Stimulated activated CD8-positive, alpha-beta memory T cell treated with anti-CD3 and anti-CD28 coated beads, Interleukin-15, amount 100 ng/mL, for 24 hours (primary cell): Measurements from ENCODE around the gene DTX1.
A peak's percentile ranks its signal among the peaks of the same experiment; 100 is the strongest.

Experiments used
- DNase-seq: peaks from one replicate; pipeline ENCODE4 v3.0.0-alpha.2; 2020; ENCODE audit warnings: low read depth

Gene DTX1

DNA sequence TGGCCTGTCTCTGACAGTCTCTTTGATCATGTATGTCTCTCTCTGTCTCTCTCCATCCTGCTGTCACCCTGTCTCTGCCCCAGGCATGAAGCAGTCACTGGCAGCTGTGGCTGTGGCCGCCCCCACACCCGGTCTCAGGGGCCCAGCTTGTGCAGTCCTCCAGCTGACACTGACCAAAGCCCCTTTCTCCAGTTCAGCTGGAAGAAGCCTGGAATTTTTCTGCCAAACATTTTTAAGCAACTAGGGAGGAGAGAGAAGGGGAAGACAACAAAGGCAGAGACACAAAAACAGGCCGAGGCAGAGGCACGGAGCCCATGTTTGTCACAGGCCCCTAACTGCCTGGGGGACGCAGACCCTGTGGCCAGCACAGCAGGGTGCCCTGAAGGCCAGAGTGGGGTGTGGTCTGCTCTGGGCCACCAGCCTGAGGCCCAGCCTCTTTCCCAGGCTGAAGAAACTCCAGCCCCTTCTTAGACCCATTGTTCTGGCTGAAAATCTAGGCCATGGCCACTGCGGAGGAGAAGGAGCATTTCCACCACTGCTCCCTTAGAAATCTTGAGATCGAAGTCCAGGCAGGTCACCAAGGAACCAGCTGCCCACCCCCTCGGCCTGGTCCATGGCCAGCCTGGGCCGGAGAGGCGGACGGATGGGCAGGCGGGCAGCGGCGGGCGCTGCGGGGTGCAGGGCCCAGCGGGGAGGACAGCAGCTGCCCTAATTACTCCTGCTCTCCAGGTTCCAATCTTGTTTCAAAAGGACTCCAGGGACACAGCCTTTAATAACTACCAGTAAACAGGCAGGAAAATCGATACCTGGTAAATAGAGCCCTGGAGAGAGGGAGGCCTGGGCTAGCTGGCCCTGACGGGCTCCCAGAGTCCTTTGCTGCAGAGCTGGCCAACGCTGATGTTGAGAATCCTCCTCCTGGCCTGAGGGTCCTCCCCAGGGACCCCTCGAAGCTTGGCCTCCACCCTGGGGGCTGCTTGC lies 14.9 kb downstream of the DTX1 start:
- no peak for DNase-seq

DNA sequence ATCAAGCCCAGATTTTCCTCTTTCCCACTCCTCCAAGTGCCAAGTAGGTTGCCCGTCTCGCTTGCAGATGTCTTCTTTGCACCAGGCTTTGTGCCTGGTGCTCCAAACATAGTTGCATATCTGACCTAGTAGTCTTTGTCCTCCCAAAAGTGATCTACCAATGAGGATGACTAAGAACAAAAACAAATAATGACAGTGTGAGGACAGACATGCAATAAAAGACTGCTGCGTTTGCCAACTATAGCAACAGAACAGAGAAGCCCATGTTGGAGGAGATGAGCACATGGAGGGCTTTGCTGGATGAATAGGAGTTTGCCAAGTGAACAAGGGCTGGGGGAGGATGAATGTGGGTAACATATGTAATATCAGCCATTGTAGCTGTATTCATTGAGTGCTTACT lies 15.6 kb downstream of the DTX1 start:
- DNase-seq = no peak

DNA sequence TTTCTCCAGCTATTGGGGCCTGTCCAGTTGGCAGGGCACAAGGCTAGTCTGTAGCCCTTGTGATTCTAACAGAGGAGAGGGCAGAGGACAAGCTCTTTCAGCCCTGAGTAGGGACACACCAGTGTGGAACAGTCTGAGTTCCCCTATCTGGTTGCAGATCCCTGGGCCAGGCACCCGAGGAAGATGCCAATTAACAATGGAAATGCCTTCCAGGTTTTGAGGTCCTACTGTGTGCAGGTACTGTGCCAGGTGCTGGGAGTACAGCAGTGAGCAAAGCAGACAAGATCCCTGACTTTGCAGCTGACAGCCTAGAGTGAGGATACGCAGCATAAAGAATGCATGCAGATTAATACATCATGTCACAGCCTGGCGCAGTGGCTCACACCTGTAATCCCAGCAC lies 17.1 kb downstream of the DTX1 start:
- no peak for DNase-seq

DNA sequence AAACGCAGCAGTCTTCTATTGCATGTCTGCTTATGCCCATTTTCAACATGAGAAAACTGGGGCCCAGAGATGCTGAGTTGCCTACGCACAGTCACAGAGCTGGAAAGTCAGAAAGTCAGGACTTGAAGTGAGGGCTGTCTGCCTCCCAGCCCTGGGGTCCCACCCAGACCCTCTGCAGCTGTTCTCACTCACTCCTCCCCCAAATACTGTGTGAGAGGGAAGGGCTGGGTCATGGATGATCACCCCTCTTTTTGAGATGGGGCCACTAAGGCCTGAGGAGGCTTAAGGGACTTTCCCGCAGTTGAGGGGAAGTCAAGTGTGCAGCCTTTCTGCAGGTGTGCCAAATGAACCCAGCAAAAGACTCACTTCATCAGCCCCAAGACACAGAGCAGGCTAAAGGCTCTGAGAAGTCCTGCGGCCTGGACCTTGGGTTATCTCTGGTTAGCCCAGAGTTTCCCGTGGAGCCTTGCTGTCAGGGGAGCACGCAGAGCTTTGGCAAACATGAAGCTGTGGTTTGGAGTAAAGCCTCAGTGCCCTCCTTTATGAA lies 18.7 kb downstream of the DTX1 start:
- DNase-seq = no peak

DNA sequence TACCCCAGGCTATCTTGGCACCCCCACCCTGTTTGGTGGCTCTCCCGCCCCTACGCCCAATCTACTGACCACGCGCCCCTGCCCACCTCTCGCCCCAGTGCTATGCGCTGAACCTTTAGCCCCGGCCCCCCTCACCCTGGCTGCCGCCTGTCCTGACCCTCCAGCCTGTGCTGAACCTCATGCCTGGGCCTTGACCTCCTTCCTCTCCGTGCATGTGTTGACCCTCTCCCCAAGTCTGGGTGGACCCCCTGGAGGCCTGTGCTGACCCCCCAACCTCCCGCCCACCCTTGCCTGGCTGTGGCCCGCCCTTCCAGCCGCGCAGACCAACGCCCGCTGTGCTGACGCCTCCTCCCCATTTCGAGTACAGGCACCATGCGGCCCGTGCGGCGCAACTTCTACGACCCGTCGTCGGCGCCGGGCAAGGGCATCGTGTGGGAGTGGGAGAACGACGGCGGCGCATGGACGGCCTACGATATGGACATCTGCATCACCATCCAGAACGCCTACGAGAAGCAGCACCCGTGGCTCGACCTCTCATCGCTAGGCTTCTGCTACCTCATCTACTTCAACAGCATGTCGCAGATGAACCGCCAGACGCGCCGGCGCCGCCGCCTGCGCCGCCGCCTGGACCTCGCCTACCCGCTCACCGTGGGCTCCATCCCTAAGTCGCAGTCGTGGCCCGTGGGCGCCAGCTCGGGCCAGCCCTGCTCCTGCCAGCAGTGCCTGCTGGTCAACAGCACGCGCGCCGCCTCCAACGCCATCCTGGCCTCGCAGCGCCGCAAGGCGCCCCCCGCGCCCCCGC lies 20.7 kb downstream of the DTX1 start:
- no peak for DNase-seq

DNA sequence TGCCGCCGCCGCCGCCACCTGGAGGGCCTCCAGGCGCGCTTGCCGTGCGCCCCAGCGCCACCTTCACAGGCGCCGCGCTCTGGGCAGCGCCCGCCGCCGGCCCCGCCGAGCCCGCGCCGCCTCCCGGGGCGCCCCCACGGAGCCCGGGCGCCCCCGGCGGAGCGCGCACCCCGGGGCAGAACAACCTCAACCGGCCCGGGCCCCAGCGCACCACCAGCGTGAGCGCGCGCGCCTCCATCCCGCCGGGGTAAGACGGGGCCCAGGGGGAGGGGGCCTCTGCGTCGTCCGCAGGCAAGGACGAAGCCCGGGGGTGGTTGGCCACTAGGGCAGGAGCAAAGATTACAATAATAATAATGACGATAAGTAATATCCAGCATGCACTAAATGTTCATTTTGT lies 21.3 kb downstream of the DTX1 start:
- DNase-seq = no peak

DNA sequence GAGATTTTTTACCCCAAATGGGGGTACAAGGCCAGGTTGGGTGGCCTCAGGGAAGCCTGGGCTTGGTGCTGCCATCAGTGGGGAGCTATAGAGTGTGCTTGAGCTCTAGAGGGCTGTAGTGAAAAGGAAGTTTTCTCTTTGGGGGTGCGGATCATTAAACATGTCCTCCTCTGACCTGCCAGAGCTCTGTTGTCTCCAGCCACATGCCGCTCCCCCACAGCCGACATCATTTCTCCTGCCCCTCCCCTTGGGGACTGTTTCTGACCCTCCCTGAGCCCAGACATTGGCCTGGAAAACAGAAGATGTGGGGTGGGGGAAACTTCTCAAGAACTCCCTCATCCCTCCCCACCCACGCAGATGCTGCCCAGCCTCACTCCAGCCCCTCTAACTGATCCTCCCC lies 25.3 kb downstream of the DTX1 start:
- DNase-seq = no peak

DNA sequence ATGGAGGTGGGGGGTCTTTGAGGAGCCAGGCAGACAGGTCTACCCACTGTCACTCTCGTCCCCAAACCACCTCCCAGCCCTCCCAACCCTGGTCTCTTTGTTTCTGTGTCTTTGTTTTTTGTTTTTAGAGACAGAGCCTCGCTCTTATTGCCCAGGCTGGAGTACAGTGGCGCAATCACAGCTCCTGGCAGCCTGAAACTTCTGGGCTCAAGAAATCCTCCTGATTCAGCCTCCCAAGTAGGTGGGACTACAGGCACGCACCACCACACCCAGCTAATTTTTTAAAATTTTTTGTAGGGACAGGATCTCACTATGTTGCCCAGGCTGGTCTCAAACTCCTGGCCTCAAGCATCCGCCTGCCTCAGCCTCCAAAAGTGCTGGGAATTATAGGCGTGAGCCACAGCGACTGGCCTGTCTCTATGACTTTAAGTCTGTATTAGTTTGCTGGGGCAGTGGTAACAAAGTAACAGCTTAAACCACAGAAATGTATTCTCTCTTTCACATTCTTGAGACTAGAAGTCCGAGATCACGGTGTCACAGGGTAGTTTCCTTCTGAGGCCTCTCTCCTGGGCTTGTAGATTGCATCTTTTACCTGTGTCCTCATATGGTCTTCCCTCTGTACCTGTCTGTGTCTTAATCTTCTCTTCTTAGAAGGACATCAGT lies 26.1 kb downstream of the DTX1 start:
- no peak for DNase-seq

DNA sequence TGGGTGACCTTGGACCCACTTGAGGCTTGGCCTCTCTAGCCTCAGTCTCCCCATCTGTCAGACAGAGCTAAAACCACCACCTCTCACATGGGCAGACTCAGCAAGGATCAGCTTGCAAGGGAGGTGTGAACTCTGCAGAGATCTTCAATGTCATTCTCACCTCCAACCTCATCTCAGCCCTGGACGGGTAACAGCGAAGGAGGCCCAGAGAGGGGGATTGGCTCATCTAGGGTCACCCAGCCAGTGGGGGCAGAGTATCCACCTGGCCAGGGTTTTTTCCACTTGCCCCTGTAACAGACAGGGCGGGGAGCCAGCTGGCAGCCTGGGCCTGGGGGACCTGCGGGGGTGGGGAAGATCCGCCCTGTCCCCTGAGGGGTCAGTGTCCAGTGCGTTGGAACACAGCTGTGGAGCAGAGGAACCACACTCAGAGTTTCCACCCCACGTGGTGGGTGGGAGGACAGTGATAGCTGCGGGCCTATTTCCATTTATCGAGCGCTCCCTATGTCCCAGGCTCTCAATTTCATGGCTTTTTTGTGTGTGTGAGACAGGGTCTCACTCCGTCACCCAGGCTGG lies 27.4 kb downstream of the DTX1 start:
- no peak for DNase-seq

DNA sequence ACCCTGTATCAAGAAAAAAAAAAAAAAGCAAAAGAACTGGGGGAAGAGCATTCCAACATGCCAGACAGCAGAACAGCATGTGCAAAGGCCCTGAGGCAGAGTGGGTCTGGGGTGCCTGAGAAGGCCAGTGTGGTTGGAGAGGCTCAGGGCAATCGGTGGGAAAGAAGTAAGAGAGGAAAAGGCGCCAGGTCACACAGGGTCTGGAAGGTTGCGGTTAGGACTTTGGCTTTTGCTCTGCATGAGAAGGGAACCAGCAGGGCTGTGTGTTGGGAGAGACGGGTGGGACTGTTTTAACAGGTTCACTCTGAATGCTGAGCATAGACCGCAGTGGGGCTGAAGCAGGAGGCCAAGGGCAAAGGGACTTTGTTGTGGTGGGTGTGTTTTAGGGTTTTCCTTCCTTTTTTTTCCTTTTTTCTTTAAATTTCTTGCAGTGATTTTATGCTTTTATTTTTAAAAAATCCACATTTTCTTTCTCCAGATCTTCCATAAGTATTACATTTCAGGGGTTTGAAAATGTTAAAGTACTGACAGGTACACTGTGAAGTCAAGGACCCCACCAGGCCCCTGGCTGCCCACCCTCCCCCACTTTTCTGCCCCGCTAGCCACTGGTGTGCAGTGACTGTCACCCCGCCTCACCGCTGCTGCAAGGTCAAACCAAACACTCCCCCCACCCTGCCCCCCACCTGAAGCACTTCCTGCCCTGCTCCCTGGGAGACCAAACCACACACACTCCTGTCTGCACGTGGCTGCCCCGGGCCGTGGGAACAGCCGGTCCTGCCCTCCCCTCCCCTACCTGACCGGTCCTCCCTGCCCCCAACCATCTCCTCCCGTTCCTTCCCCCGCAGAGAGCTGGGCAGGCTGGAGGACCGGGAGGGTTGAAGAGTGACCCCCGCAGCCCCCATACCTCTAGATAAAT lies 30.0 kb downstream of the DTX1 start:
- DNase-seq = no peak

DNA sequence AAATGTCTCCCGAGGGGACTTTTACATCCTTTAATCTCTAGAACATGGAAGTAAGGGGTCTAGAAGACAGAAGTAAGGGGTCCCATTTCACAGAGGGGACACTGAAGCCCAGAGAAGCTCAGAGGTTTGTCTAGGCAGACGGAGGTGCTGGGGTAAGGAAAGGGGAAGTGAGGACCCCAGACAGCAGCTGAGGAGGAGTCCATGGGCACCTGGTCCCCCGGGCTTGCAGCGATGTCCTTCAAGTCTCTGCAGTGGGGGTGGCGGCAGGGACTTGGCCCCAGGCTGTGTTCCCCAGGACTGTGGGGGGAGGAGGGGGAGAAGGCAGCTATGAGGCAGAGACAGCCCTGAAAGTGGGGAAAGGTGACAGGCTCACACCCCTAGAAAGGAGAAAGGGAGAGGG lies 30.7 kb downstream of the DTX1 start:
- no peak for DNase-seq

DNA sequence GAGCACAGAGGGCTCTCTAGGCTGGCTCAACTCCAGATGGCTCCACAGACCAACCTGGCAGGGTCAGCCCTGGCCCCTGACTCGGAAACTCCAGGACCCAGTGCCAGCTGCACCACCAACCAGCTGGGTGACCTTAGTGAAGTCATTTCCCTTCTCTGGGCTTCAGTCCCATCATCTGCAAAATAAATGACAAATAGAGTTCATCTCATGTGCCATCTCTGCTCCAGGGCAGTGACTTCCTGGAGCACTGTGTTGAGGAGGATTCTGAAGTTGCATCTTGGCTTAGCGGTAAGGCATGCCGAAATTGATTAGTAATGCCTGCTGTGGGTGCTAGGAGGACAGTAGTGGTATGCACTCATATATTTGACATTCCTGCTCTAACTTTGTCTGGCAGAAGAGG lies 31.5 kb downstream of the DTX1 start:
- DNase-seq = no peak

DNA sequence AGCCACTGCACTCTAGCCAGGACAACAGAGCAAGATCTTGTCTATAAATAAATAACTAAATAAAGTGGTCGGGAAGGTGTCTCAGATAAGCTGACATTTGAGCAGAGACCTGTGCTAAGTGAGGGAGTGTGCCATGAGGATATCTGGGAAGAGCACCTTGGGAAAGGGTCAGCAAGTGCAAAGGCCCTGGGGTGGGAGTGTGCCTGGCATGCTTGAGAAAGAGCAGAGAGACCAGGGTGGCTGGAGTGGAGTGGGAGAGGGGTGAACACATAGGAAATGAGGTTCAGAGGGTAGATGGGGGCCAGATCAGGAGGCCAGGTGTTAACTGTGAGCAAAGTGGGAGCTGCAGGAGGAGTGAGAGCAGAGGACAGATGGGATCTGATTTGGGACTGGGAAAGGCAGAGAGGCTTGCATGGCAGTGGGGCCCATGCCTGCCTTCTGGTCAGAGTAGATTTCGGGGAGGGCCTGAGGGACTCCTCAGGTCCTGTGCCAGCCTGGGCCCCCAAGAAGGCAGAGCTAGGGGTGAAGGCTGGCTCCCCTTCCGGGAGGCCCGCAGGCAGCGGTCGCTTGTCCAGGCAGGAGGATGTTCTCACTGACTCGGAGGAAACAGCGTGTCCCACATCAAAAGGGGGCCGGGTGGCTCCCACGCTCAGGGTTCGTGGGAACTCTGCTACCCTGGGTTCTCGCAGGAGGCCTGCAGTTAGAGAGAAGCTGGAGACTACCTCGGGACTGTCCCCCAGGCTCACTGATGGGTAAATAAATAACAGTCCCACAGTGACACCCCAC lies 32.6 kb downstream of the DTX1 start:
- DNase-seq = peak; percentile 20

DNA sequence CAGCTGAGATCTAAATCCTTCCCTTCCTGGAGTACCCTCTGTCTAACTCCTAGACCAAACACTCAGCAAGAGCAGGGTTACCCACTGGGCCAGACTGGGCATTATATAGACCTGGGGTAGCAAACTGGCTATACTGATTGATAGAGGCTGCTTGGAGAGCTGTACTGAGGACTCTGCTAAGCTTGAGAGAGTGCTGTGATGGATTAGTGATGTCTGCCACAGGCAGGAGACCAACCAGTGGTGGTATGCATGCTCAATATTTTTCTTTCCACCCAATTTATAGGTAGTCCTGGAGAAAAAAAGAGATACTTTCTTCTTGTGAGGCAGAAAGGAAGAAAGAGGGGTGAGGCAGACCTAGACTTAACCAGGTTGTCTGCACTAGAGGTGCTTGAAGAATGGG lies 33.3 kb downstream of the DTX1 start:
- no peak for DNase-seq

DNA sequence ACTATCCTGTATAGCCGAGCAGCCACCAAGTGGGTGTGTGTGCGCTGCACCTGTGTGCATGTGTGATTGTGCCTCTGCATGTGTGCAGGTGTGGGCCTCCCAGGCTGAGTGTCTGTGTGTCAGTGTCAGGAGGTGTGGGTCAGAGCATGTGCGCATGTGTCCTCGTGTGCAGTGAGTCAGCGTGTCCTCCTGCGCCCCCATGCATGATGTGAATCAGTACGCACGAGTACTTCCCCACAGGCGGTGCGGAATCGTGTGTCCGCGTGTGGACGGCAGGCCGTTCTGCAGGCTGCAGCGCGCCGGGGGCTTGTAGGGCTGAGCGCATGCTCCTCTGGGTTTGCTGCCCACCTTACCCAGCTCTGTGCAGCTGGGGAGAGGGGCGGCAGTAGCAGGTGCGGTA lies 34.2 kb downstream of the DTX1 start:
- no peak for DNase-seq

DNA sequence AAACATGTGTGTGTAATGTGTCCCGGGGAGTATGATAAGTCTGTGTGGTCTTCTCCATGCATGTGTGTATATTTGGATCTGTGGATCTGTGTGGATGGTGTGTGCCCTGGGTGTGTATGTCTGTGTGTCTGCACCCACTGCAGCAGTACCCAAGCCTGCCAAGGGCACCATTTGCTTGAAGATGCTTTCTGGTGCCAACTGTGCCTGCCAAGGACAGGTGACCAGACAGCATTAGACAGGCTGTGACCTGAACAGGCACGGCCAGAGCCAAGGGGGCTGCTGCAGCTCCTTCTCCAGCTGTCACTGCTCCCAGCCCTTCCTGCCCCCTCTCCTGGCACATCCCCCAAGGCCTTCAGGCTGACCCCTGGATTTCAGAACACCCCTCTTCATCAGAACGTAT lies 35.0 kb downstream of the DTX1 start:
- DNase-seq = no peak

DNA sequence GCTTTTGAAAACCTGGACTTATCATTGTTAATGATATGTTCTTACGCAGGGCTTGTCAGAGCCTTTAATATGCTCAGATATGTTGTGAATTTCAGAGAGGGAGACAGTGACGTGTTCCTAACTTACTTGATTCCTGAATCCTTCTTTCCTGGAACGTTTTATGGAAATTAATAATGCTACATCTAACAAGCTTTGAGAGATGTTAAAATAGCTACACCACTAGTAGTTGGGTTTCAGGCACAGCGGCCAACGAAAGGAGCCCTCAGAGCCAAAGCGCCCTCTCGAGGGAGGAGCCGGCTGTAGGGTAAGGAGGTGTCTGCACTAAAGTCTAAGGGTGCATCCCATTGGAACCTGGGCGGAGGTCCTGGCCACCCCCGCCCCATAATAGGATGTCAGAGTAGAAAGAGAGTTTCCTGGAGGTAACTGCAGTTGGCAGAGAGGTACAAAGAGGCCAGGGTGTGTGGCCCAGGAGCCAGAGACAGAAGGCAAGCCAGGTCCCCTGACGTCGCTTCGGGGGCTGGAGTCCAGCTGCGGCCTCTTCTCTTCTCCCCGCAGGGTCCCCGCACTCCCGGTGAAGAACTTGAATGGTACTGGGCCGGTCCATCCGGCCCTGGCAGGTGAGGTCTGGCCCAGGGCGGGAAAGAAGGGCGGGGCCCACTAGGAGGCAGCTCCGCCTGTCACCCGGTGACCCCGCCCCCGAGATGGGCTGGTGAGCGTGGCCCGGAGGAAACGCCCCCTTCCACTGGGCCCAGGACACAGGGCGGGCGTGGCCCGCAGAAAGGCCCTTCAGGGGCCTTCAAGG lies 36.3 kb downstream of the DTX1 start:
- DNase-seq = no peak

DNA sequence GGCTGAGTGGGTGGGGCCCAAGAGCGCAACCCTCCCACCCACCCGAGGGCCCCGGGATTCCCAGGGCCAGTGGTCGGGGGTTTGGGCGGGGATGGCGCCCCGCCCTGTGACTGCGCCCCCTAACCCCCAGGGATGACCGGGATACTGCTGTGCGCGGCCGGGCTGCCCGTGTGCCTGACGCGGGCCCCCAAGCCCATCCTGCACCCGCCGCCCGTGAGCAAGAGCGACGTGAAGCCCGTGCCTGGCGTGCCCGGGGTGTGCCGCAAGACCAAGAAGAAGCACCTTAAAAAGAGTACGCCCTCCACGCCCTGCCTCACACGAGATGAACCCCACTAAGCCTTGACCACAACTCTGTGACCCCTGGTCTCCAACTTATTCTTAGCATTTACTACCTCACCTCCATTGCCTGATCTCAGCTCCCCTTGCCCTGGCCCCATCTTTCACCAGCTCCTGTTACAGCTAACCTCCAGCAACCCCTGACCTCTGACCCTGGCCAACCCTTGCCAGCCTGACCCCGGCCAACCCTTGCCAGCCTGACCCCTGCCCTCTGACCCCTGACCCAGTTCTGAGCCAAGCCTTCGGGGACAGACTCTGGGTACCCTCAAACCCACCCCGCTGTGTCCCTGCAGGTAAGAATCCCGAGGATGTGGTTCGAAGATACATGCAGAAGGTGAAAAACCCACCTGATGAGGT lies 37.0 kb downstream of the DTX1 start:
- no peak for DNase-seq

DNA sequence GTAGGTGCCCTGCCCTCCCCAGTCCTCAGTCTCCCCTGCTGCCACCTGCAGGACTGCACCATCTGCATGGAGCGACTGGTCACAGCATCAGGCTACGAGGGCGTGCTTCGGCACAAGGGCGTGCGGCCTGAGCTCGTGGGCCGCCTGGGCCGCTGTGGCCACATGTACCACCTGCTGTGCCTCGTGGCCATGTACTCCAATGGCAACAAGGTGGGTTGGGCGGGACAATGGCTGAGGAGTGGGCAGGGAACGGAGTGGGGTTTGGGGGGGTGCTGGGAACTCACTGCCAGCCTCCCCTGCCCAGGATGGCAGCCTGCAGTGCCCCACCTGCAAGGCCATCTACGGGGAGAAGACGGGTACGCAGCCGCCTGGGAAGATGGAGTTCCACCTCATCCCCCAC lies 38.2 kb downstream of the DTX1 start:
- DNase-seq = no peak
